Heart left ventricle (tissue), 16 donors: ENCODE measurements around the gene PARVG. TPM values are rescaled to one million over a fixed set of nuclear protein-coding genes. Genes with fewer than 3 reads are reported as not detected.

Experiments used
- ATAC-seq, 4 donors: fragments of 200-7000 bp; cut with Tn5 transposase; one replicate each; pipeline ENCODE4 v1.9.1; 2020 to 2022; ENCODE audit warnings: moderate library complexity in 4 of 4, mild to moderate bottlenecking in 3 of 4, moderate number of reproducible peaks in 1 of 4
- DNase-seq, 5 donors: peaks; one replicate each; pipeline ENCODE4 v3.0.0-alpha.2; 2020
- H3K27ac ChIP-seq, 12 donors: fragments of 200-600 bp; sonication (generic) in 4 of 12; one replicate each; pipeline versions ENCODE4 v1.5.0 to v1.8.0; 2016 to 2022; ENCODE audit warnings: mild to moderate bottlenecking in 2 of 12
- H3K27me3 ChIP-seq, 9 donors: fragments of 200-600 bp; sonication (generic) in 2 of 9; one replicate each; pipeline versions ENCODE4 v1.5.1 to v1.8.0; 2016 to 2022; ENCODE audit warnings: mild to moderate bottlenecking in 3 of 9
- H3K36me3 ChIP-seq, 9 donors: fragments of 200-600 bp; sonication (generic) in 2 of 9; one replicate each; pipeline versions ENCODE4 v1.5.0 to v1.8.0; 2018 to 2022; ENCODE audit warnings: mild to moderate bottlenecking in 2 of 9
- H3K4me1 ChIP-seq, 12 donors: fragments of 200-600 bp; sonication (generic) in 4 of 12; one replicate each; pipeline versions ENCODE4 v1.5.0 to v1.8.0; 2016 to 2022; ENCODE audit warnings: mild to moderate bottlenecking in 3 of 12
- H3K4me3 ChIP-seq, 12 donors: fragments of 200-600 bp; sonication (generic) in 4 of 12; one replicate each; pipeline versions ENCODE4 v1.5.0 to v1.8.0; 2017 to 2022; ENCODE audit warnings: mild to moderate bottlenecking in 9 of 12, moderate library complexity in 4 of 12
- H3K9me3 ChIP-seq, 12 donors: fragments of 200-600 bp; sonication (generic) in 4 of 12; one replicate each; pipeline versions ENCODE4 v1.5.0 to v1.8.0; 2016 to 2022; ENCODE audit warnings: mild to moderate bottlenecking in 1 of 12
- POLR2A ChIP-seq, 2 donors: fragments of 450-650 bp; IDR thresholded peaks; one replicate each; pipeline ENCODE4 v1.6.1; 2017; ENCODE audit warnings: antibody characterized with exemption in 2 of 2, mild to moderate bottlenecking in 2 of 2, moderate library complexity in 2 of 2
- WGBS, 4 donors: extraction: QIAGEN DNeasy Blood & Tissue Kit in 2 of 4; methylation state at CpG; one replicate each; pipeline versions ENCODE4 v1.1.5 to v1.1.7; 2013 to 2018; 5-methylcytosine and 5-hydroxymethylcytosine counted together
- intact Hi-C, 10 donors: fragments of 100-400 bp; cut with DNase I; formaldehyde crosslinking; loops; one replicate each; pipeline versions ENCODE4 v1.11.1 to v1.14.2; 2022
- polyA plus RNA-seq, 2 donors: library from polyadenylated mRNA; stranded (reverse); fragments of 200-250 nt; gene quantifications; one replicate each; pipeline ENCODE4 v1.2.3, GENCODE V29; 2013
- total RNA-seq, 9 donors: library from RNA; depleted of rRNA in 2 of 9; stranded (reverse); fragments of >200 nt in 2 of 9; fragmentation: NEBNext Ultra II Directional in 3 of 9; extraction: Animal tissue kit (Norgen Biotek cat#: 25700) in 3 of 9; gene quantifications; one replicate each; pipeline versions ENCODE4 v1.1.0 to v1.2.4, GENCODE V29; 2016 to 2023
- TF ChIP-seq, protein P1 (sequence below), 12 donors: fragments of 200-600 bp; sonication (generic) in 4 of 12; IDR thresholded peaks; one replicate each; pipeline versions ENCODE4 v1.5.0 to v1.8.0; 2018 to 2022; ENCODE audit warnings: antibody characterized with exemption in 12 of 12, mild to moderate bottlenecking in 5 of 12
- donor health status: ischemic (EF 13 %, LVEDD 7.1; RV severe dilation, severe dysfunction).
- donor health status: healthy with polysubstance abuse.
- donor health status: DM: no; HTN: yes; CAD: no.
- donor health status: DM: no; HTN: no; CAD: no.
- donor health status: ischemic (EF 25% LVEDD 6.9; RV normal size, moderate dysfunction).
- donor health status: ischemic (EF 25% LVEDD 5.7; RV mildly dilated, moderate dysfunction).
- donor health status: healthy.
- donor health status: DM: yes; HTN: yes; CAD: no.
- donor health status: ischemic (EF 35%, LVEDD 5.7; RV mildly dilated, moderate dysfunction).
- donor health status: nonischemic (EF 11% LVEDD 7.7; RV severe dilation, severe dysfunction).
- donor health status: DM: yes; HTN: yes; CAD: no.
- donor health status: PGD.
- donor health status: ischemic (EF 29% LVEDD 5.4; RV normal size, mild dysfunction).
- donor health status: nonischemic (EF 23%, LVEDD 6.1; RV moderate dilation, normal function).

Gene PARVG
- total and polyA plus RNA-seq, 11 donors = 1.1 to 34.8 (median 2.2) TPM

DNA sequence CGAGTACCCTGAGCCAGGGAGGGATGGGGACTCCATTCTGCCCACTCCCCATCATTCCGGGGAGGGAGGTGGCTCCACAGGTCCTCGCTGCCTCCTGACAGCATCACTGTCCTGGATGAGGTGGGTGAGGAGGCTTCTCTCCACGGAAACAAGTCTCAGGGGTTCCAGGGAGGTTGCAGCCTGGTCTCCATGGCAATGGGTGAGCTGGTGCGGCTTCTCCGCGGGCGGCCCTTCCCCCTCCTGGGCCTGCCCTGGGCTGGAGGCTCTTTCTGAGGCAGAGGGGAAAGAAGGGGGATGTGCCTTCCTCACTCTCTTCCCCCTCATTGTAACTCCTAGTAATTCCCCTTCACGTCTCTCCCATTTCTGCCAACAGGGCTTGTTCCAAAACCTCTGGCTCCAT, 37.1 kb upstream of the PARVG start:
- H3K27me3 ChIP-seq = no peaks in the 10 kb centered on the region
- H3K27ac ChIP-seq = peak overlapping the region in 2 of 12 donors; percentile 80 to 86
- H3K9me3 ChIP-seq = no peaks in the 10 kb centered on the region
- peaks cover 0 to 65% (median 6%) of the 10 kb centered on the region in 12 donors for H3K4me1 ChIP-seq
- intact Hi-C loops = no loop called here
- no peak overlapping the region for H3K4me3 ChIP-seq
- peaks cover 0 to 38% (median 13%) of the 10 kb centered on the region in 9 donors for H3K36me3 ChIP-seq
- WGBS, 4 donors = 75 to 80% (median 76%) methylated on average over 1 to 9 of the region's 9 CpGs
- DNase-seq (peak in 1 of 5 donors; percentile 42), ATAC-seq (no peak)
- TF ChIP-seq POLR2A (IDR thresholded peaks at IDR 0.05) = no peak
- TF ChIP-seq, protein P1, sequence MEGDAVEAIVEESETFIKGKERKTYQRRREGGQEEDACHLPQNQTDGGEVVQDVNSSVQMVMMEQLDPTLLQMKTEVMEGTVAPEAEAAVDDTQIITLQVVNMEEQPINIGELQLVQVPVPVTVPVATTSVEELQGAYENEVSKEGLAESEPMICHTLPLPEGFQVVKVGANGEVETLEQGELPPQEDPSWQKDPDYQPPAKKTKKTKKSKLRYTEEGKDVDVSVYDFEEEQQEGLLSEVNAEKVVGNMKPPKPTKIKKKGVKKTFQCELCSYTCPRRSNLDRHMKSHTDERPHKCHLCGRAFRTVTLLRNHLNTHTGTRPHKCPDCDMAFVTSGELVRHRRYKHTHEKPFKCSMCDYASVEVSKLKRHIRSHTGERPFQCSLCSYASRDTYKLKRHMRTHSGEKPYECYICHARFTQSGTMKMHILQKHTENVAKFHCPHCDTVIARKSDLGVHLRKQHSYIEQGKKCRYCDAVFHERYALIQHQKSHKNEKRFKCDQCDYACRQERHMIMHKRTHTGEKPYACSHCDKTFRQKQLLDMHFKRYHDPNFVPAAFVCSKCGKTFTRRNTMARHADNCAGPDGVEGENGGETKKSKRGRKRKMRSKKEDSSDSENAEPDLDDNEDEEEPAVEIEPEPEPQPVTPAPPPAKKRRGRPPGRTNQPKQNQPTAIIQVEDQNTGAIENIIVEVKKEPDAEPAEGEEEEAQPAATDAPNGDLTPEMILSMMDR (IDR thresholded peaks at IDR 0.05) = no peak

DNA sequence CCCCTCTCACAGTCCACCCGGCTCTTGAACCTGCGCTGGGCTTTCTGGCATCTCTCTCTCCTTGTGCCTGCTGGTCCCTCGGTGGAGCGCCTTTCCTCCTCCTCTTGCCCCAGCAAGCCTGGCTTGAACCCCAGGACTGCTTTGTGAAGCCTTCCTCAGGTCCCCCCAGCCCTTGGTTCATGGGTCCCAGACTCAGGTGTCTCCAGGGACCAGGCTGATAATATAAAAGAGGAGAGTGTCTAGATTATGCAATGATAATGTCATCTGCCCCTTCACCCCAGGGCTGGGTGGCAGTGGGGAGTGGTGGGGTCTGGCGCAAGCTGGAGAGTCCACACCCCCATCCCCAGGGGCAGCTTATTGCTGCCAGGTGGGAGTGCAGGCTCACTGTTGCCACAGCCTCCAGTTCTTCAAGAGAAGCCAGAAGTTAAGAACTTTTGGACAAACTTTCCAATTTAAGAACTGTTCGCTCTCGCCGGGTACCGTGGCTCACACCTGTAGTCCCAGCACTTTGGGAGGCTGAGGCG, 36.6 kb upstream of the PARVG start:
- WGBS, 4 donors = 88 to 93% (median 91%) methylated on average over 9 to 10 of the region's 10 CpGs
- H3K27me3 ChIP-seq = no peaks in the 10 kb centered on the region
- no peaks in the 10 kb centered on the region for H3K9me3 ChIP-seq
- DNase-seq (peak in 2 of 5 donors; percentile 20 to 40), ATAC-seq (no peak)
- peaks cover 0 to 65% (median 6%) of the 10 kb centered on the region in 12 donors for H3K4me1 ChIP-seq
- H3K36me3 ChIP-seq = peaks cover 0 to 35% (median 16%) of the 10 kb centered on the region in 9 donors
- TF ChIP-seq, protein P1 (IDR thresholded peaks at IDR 0.05) = no peak
- TF ChIP-seq POLR2A (IDR thresholded peaks at IDR 0.05) = no peak
- H3K4me3 ChIP-seq = no peak overlapping the region
- intact Hi-C loops = no loop called here
- peak overlapping the region in 2 of 12 donors; percentile 80 to 86 for H3K27ac ChIP-seq

DNA sequence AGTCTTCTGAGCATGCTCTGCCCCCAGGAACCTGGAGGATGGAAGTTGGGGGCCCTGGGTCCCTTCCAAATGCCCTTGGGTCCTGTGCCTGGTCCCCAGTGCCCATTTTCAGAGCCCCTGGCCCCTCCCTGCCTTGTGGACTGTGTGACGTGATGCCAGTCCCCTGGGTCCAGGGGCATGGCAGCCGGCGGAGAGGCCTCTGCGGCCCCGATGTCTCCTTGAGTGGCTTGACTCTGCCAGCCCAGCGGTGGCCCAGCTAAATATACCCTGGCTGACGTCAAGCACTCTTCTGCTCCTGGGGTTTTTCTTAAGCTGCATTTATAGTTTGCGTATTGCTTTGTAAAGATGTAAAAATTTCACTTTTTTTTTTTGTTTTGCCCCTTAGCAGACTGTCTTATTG, 35.2 kb upstream of the PARVG start:
- no peaks in the 10 kb centered on the region for H3K27me3 ChIP-seq
- no peaks in the 10 kb centered on the region for H3K9me3 ChIP-seq
- ATAC-seq (peak; percentile 92 to 94 (median 94)), DNase-seq (peak; percentile 56 to 83 (median 74))
- peaks cover 0 to 54% (median 6%) of the 10 kb centered on the region in 12 donors for H3K4me1 ChIP-seq
- H3K4me3 ChIP-seq = no peak overlapping the region
- intact Hi-C loops = no loop called here
- H3K27ac ChIP-seq = peak overlapping the region in 11 of 12 donors; percentile 22 to 86 (median 75)
- TF ChIP-seq, protein P1 (IDR thresholded peaks at IDR 0.05) = no peak
- TF ChIP-seq POLR2A (IDR thresholded peaks at IDR 0.05) = no peak
- peaks cover 0 to 35% (median 20%) of the 10 kb centered on the region in 9 donors for H3K36me3 ChIP-seq
- WGBS, 4 donors = 47 to 65% (median 60%) methylated on average over 7 to 8 of the region's 8 CpGs

DNA sequence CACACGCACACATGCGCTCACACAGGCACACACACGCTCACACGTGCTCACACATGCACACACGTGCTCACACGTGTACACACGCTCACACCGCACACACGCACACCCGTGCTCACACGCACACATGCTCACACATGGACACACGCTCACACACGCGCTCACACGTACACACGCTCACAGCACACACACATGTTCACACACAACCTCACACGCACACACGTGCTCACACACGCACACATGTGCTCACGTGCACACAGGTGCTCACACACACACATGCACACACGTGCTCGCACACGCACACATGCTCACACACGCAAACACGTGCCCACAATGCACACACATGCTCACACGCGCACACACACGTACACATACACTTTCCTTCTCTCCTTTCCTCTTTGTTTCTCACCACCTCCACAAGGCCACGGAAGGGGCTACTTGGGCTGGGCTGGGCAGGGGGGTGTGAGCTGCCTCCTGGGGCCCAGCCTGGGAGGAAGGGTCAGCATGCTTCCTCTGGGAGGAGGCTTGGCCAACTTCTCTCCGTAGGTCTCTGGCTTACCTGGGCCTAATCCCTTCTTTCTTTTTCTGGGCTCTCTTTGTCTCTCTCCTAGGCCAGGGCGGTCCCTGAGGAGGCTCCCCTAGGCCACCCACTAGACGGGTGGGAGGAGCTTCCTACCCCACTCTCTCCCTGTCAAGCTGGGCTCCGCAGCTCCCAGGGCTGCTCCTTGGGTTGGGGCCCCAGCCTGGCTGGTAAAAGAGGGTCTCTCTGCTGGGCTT, 34.5 kb upstream of the PARVG start:
- peaks cover 0 to 30% (median 18%) of the 10 kb centered on the region in 9 donors for H3K36me3 ChIP-seq

More for the DNA sequence above, 34.5 kb upstream of the PARVG start:
- H3K27ac ChIP-seq = peak overlapping the region in 5 of 12 donors; percentile 47 to 86 (median 80)
- H3K27me3 ChIP-seq = no peaks in the 10 kb centered on the region
- no peak for TF ChIP-seq POLR2A (IDR thresholded peaks at IDR 0.05)
- TF ChIP-seq, protein P1 (IDR thresholded peaks at IDR 0.05) = no peak
- H3K4me1 ChIP-seq = peaks cover 0 to 49% (median 6%) of the 10 kb centered on the region in 12 donors
- intact Hi-C loops = no loop called here
- 86 to 92% (median 89%) methylated on average over 33 of the region's 33 CpGs for WGBS, 4 donors
- H3K4me3 ChIP-seq = no peak overlapping the region
- ATAC-seq (peak in 1 of 4 donors; percentile 2), DNase-seq (peak in 1 of 5 donors; percentile 28)
- no peaks in the 10 kb centered on the region for H3K9me3 ChIP-seq
